Measurements from ENCODE around the gene GCSAM.

GCSAM gene

DNA sequence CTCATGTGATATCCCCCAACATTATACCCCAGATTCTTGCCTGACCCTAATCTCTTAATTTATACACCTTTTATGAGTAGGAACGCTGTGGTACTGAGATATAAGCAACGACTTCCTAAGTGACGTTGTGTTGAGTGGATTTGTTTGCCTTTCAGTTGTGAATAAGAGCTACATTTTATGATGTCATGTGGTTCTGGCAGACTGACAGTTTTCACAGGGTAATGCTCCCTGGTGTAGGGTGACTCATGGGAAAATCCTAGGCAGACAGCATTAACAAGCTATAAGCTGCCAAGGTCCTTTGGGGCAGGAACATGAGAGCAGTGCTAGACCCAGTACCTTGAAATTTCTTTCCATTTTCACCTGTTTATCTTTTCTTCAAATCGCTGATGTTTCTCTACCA is 35.7 kb downstream of the GCSAM start:
- DNase-seq = no peak

DNA sequence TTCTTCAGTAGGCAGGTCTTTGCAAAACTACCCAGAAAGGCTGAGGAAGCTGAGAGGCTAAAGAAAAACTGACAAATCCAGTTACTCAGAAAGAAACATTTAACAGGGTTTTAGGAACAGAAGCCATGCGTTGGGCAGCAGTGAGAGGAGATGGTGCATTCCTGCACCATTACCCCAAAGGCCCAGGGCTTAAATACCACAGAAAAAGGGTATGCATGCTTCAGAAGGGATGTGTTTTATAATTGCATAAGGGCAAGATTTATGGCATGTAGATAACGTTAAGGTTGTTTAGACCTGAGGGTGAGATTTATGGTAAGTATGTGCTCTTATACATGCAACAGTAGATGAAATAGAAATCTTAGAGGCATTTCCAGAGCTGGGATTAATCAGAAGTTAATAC is 36.9 kb downstream of the GCSAM start:
- no peak for DNase-seq

DNA sequence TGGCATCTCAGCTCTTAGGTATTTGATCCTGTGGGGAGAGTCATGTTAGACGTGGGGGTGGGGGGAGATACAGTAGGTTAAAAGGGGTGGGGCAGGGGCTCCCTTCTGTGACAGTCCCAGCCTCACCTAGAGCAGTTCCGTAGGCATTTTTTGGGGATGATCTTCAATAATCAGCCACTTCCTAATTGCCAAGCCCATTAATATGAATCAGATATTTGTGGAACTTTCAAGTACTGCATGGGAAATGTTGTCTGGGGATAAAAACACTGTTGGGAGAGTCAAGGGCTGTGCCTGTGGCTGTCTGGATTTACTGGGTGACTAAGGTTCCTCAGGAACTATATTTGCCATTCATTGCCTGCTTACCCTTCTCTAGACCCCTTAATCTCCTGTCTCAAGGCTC is 37.3 kb downstream of the GCSAM start:
- no peak for DNase-seq

DNA sequence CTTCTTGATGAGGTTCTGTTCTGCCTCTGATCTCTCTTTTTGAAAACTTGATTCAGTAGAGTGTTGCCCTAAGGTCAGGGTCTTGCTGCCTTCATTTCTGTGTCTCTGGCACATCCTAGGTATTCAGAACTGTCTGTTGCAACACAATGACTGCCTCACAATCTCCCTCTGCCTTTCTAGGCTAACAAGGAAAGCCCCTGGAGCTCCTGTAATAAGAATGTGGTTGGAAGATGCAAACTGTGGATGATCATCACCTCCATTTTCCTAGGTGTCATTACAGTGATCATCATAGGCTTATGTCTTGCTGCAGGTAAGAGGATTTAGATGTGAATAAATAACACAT is 39.9 kb downstream of the GCSAM start:
- DNase-seq = no peak

DNA sequence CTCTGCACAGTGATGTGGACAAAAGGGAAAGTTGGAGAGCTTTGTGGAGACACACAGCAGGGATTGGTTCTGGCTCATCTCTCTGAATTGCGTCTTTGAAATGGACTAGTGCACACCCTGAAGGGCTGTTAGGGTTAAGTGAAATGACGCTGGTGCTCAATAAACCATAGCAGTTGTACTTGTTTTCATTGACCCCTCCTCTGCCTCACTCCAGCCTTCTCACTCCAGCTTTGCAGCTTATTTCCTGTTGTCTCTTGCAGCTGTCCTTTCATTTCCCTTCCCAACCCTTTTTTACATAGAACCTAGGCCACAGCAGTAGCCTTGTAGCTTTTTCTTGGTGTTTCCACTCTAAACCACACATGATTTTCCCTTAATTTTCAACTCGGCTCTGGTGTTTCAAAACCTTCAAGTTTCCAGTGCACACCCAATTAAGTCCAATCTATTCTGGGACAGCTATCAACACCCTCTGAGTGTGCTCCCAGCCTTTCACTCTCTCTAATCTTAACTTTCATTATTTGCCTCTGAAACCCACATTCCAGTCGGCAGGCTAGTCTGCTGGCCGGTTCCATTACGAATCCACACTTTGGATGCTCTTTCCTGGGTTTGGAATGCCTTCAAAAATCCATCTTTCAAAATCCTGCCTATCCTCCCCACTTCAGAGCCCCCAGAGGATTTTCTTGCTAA is 40.4 kb downstream of the GCSAM start:
- no peak for DNase-seq

DNA sequence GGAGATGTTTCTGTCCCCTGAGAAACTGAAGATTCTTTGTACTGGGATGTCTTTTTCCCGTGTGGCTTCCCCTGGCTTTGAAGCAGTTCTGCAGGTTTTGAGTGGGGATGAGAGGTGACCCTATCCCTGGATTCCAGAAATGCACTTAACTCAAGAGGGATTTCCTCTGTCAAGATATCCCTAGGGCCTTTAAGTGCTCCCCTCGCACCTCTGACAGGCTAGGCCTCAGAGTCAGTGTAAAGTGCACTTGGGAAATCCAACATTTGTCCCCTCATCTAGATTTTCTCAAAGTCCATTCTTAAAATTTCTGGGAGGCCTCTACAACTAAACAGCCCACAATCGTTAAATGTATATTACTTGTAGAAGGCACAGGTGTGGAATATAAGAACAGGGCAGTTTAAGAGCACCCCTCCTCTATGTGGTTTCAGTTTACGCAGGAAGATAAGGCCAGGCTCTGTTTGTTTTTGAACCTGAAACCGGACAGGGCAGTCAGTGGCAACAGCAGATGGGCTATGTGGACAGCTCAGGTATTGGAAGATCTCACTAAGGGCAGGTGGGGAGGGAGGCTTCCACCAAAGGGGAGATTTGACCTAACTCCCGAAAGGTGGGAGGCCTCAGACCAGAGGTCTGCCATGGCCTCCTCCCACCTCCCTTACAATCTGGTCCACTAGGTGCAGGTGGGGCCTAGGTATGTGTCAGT is 42.0 kb downstream of the GCSAM start:
- DNase-seq = no peak

DNA sequence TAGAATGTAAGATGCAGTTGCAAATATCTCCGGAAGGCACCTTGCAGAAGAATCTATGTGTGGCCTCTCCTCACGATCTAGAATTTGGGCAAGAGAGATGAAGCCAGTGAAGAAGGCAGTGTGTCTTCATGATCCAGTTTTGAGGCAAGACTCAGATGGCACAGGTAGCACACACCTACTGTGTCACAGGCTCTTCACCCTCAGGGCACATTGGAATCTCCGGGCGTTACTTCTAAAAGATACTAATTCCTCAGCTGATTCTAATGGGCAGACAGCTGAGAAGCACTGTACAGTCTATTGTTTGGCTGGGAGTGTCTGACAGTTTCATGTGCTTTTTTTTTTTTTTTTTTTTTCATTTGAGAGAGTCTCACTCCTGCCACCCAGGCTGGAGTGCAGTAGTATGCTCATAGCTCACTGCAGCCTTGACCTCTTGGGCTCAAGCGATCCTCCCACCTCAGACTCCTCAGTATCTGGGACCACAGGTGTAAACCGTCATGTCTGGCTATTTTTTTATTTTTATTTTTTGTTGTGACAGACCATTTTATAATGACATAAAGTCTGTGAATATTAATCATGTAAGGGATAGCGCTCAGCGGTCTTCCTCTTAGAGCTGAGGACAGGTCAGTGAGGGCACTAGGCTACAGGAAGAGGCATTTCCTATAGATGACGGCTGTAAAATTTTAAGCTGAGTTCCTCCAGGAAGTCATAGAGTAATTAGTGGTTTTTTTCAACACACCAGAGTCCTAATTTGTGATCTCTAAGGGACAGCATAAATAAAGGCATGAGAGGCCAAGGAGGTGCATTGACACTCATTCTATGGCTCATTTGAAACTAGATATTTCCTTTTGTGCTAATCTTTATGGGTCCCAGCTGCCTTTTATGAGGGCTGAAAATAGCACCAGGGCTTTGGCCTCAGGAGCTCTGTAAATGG is 42.8 kb downstream of the GCSAM start:
- no peak for DNase-seq

DNA sequence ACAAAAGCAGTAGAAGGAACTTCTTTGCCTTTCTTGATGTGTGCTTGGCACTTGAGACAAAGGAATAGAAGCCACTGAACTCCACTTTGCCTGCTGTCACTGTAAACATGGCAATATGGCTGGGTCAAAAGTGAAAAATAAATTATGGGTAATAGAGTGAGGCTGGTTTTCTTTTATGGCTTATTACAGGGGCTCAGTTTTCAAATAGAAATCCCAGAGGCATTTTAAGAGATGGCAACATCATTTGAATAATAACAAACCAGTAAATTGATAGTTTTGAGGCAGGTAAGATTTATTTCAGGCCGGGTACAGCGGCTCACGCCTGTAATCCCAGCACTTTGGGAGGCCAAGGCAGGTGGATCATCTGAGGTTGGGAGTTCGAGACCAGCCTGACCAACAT is 44.1 kb downstream of the GCSAM start:
- DNase-seq = no peak

DNA sequence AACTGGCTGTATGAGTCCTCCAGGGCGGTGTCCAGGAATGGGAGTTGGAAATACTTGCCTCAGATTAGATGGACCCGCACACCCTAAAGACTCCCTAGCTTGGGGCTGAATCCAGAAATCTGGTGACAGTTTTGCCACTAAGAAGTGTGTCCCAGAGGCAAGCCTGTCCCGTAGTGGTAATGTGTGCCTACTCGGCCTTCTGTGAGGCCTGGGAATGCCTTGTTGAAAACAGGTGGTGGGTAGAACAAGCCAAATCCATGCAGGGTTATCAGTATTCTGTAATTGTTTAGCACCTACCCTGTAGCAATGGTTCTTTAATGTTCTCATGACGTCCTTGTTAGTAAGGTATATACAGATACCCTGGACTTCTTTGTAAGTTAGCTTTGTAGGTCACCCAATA is 45.3 kb downstream of the GCSAM start:
- DNase-seq = no peak

DNA sequence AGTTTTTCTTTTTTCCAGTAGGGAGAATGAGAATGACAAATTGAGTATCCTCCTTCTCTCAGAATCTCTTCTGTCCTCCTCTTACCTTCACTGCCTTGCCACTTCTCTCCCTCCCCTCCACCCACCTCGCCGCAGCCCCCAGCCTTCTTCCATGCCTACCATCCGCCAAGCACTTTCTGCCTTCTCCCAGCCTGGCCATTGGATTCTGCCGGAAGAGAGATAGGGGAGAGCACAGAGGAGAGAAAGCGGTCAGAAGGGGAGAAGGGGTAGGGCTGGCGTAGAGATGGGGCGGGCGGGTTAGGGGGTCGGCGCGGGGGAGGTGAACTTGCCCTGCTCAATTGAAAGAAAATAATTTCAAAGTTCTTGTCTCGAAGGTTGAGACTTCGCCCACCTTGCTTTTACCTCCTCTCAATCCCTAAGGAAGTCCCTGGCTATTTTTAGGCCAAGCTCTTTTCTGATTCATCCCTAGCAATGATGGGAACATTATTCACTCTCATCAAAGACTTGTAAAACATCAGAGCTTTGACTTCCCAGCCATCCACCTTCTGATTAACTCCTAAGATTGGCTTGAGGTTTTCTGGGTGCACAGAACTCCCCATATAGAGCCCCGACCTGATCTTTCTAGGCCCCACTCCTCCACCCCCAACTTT is 46.0 kb downstream of the GCSAM start:
- no peak for DNase-seq

DNA sequence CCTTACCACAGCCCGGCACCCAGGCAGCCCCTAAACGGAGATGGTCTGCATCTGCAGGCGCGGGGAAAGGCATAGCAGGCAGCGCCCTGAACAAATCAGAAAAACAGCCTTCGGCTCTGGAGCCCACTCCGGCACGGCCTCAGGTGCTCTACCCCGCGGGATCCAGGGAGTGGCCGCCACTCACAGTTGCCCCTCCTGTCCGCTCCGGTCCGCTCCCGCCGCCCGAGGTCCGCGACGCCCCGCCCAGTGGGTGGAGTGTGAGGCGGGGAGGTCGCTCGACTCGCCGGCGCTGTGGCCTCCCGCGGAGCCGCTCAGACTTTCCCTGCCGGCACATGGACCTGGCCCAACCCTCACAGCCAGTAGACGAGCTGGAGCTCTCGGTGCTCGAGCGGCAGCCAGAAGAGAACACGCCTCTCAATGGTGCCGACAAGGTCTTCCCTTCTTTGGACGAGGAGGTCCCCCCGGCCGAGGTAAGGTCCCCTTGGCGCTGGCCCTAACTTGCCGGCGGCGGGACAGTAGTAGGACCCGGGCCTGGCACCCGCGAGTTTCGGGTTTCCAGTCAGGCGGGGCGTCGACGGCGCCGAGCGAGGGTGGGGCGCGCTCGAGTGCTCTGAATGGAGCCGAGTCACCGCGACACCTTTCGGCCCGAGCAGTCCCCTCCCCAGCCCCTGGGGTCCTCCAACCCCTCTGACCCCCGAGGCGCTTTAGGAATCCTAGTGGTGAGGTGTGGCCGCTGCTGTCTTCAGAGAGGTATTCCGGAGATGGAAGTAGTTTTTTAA is 46.8 kb downstream of the GCSAM start, which contains the start of gene C3orf52:
TSS of gene C3orf52 (plus strand) at position 314 of the 779 bp plus-strand sequence. CDS start at position 333, 19 bp downstream.
- DNase-seq = peak; percentile 37 to 66

DNA sequence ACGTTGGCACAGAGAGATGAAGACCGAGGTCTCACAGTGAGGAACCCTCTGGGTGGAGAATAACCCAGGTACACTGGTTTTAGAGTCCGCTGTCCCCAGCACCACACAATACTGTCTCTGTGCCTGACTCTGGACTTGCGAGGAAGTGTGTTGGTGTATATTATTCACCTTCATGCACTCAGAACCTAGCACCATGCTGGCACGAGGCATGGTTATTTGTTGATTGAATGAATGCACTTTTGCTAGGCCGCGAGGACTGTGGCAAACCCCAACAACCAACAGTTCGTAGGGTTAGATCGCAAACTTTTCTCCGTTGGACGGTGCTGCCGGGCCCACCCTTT is 47.3 kb downstream of the GCSAM start:
- no peak for DNase-seq

DNA sequence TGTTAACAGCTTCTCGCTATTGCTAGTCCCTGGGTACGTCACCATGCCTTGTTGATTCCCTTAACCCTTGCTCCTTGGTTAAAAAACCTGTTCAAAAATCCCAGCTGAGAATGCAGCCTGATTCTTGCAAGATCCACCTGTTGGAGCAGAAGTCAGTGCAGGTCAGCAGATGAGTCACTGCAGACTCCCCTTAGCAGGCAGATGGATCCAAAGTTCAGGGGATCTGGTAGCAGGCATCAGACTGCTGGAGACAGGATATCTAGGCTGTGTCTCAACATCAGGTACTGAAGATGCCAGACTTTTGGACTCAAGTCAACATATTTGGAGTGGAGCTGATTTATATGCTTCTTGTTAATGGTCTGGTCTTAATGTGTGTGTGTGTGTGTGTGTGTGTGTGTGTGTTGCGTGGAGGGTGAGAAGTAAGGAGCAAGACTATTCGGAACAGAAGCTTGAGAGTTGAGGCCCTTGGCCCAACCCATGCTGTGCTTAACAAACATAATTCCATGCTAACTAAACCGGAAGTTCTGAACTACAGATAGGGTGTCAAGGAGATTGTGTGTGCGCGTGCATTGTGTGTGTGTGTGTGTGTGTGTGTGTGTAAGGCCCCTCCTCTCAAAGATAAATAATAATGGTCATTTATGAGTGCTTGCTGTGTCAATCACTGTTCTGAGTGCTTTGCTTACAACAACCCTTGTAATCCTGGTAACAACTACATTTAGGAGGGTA is 47.9 kb downstream of the GCSAM start:
- no peak for DNase-seq

DNA sequence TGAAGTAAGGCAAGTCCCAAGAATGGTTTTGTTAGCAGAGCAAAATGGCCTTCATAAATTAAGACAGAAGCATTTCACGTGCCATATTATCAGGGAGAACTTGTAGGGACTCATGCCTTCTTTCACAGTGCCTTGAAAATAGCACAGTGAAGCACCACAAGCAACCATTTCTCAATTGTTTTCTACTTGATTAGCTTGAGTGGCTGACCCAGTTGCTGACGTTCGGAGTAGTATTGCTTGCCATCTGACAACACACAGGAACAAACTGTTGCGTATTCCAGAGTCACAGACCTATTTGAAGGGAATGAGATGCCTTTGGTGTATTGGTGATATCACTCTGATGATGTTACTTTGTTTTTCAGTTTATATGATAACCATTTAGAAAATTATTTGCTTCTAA is 49.8 kb downstream of the GCSAM start:
- DNase-seq = no peak

DNA sequence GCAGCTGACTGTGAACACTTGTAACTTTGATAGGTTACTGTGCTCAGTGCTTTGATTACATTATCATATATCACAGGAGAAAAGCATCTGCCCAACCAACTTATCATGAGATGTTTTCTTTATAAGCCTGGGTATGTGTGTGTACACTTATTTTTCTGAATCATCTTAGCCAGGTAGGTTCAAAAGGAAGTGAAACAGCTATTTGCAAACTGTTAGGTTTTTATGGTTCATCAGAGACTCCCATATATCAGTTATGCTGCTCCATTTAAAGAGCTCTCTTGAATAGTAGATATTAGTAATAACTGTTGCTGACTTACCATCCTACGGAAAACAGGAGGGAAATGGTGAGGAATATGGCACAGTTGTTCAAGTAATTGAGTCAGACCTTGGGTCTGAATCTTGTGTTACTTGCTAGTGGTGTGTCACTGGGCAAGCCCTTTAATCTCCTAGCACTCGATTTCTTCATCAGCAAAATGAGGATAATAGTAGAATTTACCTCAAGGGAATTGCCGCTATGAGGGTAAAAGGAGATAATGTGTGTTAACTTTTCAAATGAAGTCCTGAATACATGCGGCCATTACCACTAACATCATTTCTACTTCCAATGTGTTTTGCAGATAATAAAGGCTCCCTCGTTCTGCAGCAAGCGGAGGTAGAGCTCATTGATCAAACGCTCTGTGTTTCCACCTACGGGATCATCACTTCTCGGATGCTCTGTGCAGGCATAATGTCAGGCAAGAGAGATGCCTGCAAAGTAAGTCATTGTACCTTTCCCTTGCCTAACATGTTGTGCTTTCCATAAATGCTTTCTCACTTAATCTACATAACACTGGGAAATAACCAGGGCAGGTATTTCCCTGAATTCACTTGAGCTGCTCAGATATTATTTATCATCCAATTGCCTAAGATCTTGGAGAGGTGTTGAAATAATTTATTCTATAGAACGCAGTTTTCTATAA is 54.6 kb downstream of the GCSAM start:
- no peak for DNase-seq

DNA sequence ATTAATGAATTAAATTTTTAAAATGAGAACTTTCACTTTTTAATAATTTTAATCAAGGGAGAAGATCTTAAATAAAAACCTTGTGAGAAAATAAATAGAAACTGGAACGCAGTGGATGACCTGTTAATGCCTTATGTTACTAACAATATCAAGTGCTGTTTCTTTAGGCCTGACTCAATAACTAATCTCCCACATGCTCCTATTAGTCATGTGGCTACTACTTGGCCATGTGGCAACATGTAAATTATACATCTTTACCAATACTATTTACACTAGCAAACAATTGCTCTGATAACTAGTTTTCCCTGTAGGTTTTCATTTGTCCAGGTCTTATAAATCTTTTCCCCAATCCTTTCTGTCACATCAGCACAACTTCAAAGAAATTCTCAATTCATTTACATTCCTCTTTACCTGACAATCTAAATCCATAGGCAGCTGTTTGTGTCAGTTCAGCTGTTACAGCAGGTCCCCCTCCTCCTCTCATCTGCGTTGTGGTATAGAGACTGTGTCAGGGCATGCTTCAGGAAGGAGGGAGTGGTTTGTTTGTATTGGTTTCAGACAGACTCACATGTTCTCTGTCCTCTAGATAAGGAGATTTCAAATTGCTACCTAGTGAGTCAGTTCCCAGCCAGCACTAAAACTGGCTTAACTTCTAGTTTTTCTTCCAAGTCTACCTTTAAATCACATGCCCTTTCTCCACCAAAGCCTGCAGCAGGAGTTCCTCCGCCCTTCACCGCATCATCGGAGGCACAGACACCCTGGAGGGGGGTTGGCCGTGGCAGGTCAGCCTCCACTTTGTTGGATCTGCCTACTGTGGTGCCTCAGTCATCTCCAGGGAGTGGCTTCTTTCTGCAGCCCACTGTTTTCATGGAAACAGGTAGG is 58.2 kb downstream of the GCSAM start:
- DNase-seq = peak in 1 of 2 donors; percentile 59

DNA sequence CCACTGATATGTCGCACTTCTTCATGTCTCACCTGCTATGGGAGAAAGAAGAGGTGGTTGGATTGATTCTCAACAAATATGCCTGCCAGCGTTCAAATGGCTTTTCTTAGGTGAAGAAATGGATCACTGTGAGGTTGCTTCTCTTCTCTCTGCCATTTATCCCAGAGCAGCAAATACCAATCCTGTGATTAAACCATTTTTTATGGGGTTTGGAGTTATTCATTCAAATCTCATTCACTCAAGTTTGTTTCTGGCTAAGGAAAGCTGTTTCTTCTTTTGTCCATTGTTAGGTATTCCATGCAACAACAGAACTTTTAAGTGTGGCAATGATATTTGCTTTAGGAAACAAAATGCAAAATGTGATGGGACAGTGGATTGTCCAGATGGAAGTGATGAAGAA is 59.0 kb downstream of the GCSAM start:
- DNase-seq = no peak

DNA sequence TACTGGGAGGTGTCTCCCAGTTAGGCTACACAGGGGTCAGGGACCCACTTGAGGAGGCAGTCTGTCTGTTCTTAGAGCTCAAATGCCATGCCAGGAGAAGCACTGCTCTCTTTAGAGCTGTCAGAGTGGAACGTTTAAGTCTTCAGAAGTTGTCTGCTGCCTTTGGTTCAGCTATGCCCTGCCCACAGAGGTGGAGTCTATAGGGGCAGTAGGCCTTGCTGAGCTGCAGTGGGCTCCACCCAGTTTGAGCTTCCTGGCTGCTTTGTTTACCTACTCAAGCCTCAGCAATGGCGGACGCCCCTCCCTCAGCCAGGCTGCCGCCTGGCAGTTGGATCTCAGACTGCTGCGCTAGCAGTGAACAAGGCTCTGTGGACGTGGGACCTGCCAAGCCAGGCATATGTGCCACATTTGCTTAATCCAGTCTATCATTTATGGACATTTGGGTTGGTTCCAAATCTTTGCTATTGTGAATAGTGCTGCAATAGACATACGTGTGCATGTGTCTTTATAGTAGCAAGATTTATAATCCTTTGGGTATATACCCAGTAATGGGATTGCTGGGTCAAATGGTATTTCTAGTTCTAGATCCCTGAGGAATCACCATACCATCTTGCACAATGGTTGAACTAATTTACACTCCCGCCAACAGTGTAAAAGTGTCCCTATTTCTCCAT is 60.5 kb downstream of the GCSAM start:
- DNase-seq = peak; percentile 61 to 78
